T-helper 2 cell treated with Interferon-gamma antibody and Interleukin-4, amounts not matched to agents 5 μg/mL and 100 μg/mL, for 36 hours (primary cell): Measurements from ENCODE around the gene PDE3B.
"Not testable (repeated sequence)": the region's sequence is repeated elsewhere in the genome, so short reads cannot be mapped to it uniquely, and the experiment has no call there.

Source experiments
- DNase-seq: peaks from one replicate; pipeline ENCODE4 v3.0.0; 2021; ENCODE audit warnings: low spot score
- H3K27ac Mint-ChIP-seq: one replicate; pipeline ENCODE4 v1.8.0; 2021; ENCODE audit warnings: mild to moderate bottlenecking, mixed read lengths
- H3K27me3 Mint-ChIP-seq: one replicate; pipeline ENCODE4 v1.8.0; 2021; ENCODE audit warnings: low read depth, mixed read lengths
- H3K36me3 Mint-ChIP-seq: one replicate; pipeline ENCODE4 v1.8.0; 2021; ENCODE audit warnings: low read depth, mixed read lengths
- H3K4me1 Mint-ChIP-seq: one replicate; pipeline ENCODE4 v1.8.0; 2021; ENCODE audit warnings: low read depth, mixed read lengths
- H3K4me3 Mint-ChIP-seq: one replicate; pipeline ENCODE4 v1.8.0; 2022; ENCODE audit warnings: mild to moderate bottlenecking, moderate library complexity, mixed read lengths
- H3K9me3 Mint-ChIP-seq: one replicate; pipeline ENCODE4 v1.8.0; 2021; ENCODE audit warnings: mixed read lengths

The PDE3B gene

DNA sequence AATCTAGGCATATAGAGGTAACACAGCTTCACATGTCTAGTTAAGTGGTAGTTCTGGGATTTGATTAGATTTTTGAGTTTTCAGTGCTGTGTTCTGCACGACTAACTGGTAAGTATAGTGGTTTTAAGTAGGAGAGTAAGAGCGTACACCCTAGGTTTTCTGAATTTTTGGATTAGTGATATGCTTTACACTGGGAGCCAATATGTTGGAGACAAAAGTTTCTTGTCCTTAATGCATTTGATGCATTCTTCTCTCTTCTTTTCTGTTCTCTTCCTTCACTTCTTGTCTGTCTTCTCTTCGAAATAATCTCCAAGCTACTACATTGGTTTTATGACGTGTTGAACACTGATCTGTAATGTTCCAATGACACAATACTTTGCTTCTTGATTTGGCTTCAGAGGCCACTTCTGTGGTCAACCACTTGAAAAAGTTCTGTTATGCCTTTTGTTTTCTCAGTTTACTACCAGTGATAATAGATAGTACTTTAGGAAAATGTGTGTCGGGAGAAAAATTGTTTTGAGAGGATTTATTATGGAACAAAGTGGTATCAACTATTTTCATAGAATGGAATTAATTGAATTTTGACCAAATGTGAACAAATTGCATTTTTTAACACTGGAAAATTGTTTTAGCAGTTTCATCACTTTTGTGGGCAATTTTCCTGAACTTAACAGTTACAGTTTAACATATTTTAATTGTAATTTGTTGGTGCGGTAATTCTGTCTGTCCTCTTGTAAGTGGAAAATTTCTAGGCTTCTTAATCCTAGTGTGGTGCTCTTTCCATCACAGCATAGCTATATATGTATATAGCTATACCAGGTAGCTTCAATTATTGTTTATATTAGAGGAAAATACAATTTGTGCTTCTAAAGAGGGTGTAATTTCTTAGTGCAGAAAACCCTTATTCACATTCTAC is 2.6 kb downstream of the PDE3B start:
- peak; percentile 39 for DNase-seq
- Mint-ChIP-seq H3K36me3 (peaks cover 61% of the 10 kb centered on the region), H3K4me1 (peaks cover 46% of the 10 kb centered on the region), H3K27me3 (no peaks in the 10 kb centered on the region), H3K9me3 (no peaks in the 10 kb centered on the region), H3K4me3 (peak overlapping the region; percentile 88), H3K27ac (peak overlapping the region; percentile 81)

DNA sequence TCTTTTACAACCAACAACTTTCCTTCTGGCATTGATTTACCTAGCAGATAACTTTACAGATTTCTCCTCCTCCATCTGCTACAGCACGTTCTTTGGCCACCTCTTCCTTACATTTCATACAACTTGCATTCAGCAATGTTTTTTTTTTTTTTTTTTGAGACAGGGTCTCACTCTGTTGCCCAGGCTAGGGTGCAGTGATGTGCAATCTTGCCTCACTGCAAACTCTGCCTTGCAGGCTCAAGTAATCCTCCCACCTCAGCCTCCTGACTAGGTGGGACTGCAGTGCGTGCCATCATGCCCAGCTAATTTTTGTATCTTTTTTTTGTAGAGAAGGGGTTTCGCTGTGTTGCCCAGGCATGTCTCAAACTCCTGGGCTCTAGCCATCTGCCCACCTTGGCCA is 6.5 kb downstream of the PDE3B start:
- no peak for DNase-seq
- Mint-ChIP-seq H3K4me3 (peak overlapping the region; percentile 81), H3K4me1 (peaks cover 46% of the 10 kb centered on the region)

DNA sequence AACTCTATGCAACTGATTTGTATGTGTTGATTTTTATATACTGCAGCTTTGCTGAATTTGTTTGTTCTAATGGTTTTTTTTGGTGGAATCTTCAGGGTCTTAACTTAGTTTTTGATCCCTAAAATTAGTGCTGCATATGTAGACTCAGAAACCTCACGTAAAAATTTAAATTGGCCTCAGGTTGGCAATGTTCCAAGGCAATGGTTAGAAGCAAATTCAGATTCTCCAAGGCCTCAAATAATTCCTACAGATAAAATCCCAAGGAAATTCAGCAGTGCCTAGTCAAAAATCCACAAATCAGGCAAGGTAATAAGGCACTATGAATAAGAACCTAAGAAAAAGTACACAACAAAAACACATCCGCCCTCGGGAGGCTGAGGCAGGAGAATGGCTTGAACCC is 9.5 kb downstream of the PDE3B start:
- Mint-ChIP-seq H3K9me3 (no peaks in the 10 kb centered on the region), H3K27ac (no peak overlapping the region), H3K36me3 (peaks cover 86% of the 10 kb centered on the region), H3K4me1 (peaks cover 54% of the 10 kb centered on the region), H3K4me3 (no peak overlapping the region), H3K27me3 (no peaks in the 10 kb centered on the region)
- no peak for DNase-seq

More for the DNA sequence above, 6.5 kb downstream of the PDE3B start:
- no peak overlapping the region for H3K27ac Mint-ChIP-seq
- peaks cover 81% of the 10 kb centered on the region for H3K36me3 Mint-ChIP-seq
- no peaks in the 10 kb centered on the region for H3K27me3 Mint-ChIP-seq
- no peaks in the 10 kb centered on the region for H3K9me3 Mint-ChIP-seq

DNA sequence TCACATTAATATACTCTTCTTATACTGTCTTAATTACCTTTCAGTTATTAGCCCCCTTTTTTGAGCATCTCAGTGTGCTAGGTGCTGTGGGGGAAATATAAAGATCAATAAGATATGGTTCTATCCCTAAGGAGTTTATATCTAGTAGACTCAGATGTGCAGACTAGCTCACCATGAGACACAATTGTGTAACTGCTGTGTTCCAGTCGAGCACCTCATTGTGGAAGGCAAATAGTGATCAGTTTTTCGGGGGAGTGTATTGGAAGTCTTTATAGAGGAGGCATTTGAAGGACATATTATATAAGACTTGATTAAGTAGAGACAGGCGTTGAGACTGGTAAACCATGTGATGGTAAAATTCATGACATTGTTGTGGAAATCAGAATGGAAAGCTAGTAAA is 11.8 kb downstream of the PDE3B start:
- Mint-ChIP-seq H3K36me3 (peaks cover 89% of the 10 kb centered on the region), H3K4me1 (peaks cover 37% of the 10 kb centered on the region), H3K4me3 (no peak overlapping the region), H3K9me3 (peaks cover 12% of the 10 kb centered on the region), H3K27ac (no peak overlapping the region), H3K27me3 (no peaks in the 10 kb centered on the region)
- no peak for DNase-seq

DNA sequence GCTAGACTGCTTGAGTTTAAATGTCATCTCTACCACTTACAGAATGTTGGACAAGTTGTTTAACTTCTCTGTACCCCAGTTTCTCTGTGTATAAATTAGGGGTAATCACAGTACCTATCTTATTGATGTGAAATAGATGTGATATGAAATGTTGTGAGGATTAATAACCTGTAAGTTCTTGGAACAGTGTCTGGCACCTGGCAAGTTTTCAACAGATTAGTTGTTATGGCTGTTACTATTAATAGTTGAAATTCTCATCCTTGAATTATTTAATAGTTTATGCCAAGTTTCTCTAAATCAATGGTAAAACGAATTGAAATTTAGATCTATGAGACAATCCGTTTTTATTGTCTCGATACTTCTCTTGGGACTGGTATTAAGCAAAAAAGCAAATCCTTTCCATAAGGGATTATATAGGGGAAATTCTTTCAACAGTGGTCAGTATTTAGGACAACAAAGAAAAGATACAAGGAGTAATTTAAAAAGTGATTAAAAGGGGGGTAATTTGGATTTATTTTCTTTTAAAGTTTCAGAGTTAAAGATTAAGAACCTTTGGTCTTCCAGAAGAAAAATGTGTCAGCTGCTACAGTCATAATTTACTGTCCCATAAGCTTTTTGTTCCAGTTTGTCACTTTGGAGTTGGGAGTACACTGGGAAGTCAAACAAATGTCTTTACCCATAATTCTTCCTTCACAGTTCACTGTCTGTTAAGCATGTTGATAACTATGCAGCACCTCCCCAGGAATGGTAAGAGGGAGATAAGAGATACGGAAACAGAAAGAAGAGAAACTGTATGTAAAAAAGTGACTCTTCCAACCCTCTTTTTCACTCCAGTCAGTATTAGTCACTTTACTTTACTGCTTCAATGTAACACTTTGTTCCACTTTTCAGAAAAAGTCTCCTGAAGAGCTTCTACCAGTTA is 13.2 kb downstream of the PDE3B start:
- Mint-ChIP-seq H3K36me3 (peaks cover 88% of the 10 kb centered on the region), H3K27ac (no peak overlapping the region), H3K4me1 (peaks cover 33% of the 10 kb centered on the region), H3K4me3 (no peak overlapping the region), H3K9me3 (peaks cover 17% of the 10 kb centered on the region), H3K27me3 (no peaks in the 10 kb centered on the region)
- DNase-seq: no peak

DNA sequence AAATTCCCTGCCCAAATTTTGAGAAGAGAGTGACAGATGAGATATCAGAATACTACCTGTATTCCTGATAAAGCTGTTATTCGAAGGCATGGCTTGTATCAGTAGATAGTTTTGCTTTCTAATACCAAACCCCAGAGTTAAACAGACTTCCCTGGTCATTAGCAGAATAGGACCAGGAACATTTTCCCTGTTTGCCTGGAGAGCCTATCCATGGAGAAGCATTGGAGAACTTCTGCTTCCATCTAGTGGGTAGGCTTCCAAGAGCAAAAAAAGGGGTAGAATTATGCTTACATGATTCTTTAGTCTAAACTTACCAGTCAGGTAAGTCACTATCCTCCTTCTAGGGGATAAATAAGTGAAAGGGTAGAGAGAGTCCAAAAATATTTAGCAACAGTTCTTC is 14.2 kb downstream of the PDE3B start:
- Mint-ChIP-seq H3K4me1 (peaks cover 26% of the 10 kb centered on the region), H3K36me3 (peaks cover 88% of the 10 kb centered on the region), H3K4me3 (no peak overlapping the region), H3K27ac (no peak overlapping the region), H3K9me3 (peaks cover 21% of the 10 kb centered on the region), H3K27me3 (no peaks in the 10 kb centered on the region)
- no peak for DNase-seq

DNA sequence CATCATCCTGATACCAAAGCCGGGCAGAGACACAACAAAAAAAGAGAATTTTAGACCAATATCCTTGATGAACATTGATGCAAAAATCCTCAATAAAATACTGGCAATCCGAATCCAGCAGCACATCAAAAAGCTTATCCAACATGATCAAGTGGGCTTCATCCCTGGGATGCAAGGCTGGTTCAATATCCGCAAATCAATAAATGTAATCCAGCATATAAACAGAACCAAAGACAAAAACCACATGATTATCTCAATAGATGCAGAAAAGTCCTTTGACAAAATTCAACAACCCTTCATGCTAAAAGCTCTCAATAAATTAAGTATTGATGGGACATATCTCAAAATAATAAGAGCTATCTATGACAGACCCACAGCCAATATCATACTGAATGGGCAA is 21.3 kb downstream of the PDE3B start:
- Mint-ChIP-seq H3K9me3 (peaks cover 35% of the 10 kb centered on the region), H3K36me3 (peaks cover 61% of the 10 kb centered on the region)
- not testable (repeated sequence) for DNase-seq, H3K27me3 Mint-ChIP-seq, H3K27ac Mint-ChIP-seq, H3K4me3 Mint-ChIP-seq, H3K4me1 Mint-ChIP-seq

DNA sequence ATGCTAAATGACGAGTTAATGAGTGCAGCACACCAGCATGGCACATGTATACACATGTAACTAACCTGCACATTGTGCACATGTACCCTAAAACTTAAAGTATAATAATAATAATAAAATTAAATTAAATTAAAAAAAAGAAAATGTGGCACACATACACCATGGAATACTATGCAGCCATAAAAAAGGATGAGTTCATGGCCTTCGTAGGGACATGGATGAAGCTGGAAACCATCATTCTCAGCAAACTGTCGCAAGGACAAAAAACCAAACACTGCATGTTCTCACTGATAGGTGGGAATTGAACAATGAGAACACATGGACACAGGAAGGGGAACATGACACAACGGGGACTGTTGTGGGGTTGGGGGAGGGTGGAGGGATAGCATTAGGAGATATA is 23.7 kb downstream of the PDE3B start:
- H3K27ac Mint-ChIP-seq, H3K27me3 Mint-ChIP-seq: not testable (repeated sequence)
- peaks cover 19% of the 10 kb centered on the region for H3K4me1 Mint-ChIP-seq

DNA sequence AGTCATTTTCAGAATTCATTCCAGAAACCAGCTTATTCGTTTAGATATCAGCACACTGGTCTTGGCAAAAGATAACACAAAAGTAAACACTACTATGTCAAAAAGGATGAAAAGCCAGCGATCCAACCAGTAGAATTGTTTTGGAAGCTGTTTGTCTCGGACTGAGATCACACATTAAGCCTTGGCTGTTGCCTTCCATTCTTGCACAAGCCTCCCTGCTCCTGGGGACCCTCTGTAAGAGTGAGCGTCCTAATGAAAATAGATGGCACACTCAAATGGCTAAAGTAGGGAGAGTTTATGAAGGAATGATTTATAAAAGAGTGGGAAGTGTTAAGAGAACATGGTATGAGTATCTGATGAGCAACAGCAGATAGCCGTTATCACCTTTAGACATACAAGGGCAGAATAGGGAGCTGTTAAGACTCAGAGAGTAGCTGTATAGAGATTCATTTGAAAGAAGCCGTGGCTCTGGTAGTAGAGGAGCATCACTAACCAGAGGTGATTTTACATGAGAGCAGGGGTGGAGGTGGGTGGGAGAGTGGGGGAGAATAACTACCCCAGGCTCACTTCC is 25.2 kb downstream of the PDE3B start:
- Mint-ChIP-seq H3K27ac (no peak overlapping the region), H3K27me3 (no peaks in the 10 kb centered on the region), H3K9me3 (peaks cover 22% of the 10 kb centered on the region), H3K4me3 (no peak overlapping the region), H3K4me1 (peaks cover 22% of the 10 kb centered on the region), H3K36me3 (peaks cover 62% of the 10 kb centered on the region)
- DNase-seq: no peak

More for the DNA sequence above, 23.7 kb downstream of the PDE3B start:
- H3K4me3 Mint-ChIP-seq, DNase-seq: not testable (repeated sequence)
- Mint-ChIP-seq H3K9me3 (peaks cover 28% of the 10 kb centered on the region), H3K36me3 (peaks cover 58% of the 10 kb centered on the region)

DNA sequence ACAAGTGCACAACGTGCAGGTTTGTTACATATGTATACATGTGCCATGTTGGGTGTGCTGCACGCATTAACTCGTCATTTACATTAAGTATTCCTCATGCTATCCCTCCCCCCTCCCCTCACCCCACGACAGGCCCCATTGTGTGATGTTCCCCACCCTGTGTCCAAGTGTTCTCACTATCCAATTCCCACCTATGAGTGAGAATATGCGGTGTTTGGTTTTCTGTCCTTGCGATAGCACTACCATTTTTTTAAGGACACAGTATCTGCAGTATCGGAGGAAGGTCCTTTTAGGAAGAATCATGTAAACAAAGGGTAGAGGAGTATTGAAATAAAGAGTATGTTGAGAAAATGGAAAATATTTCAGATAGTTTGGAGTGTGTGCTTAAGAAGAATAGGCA is 25.9 kb downstream of the PDE3B start:
- Mint-ChIP-seq H3K36me3 (peaks cover 62% of the 10 kb centered on the region), H3K4me3 (no peak overlapping the region), H3K4me1 (peaks cover 28% of the 10 kb centered on the region), H3K27ac (no peak overlapping the region), H3K27me3 (no peaks in the 10 kb centered on the region), H3K9me3 (peaks cover 18% of the 10 kb centered on the region)
- no peak for DNase-seq

DNA sequence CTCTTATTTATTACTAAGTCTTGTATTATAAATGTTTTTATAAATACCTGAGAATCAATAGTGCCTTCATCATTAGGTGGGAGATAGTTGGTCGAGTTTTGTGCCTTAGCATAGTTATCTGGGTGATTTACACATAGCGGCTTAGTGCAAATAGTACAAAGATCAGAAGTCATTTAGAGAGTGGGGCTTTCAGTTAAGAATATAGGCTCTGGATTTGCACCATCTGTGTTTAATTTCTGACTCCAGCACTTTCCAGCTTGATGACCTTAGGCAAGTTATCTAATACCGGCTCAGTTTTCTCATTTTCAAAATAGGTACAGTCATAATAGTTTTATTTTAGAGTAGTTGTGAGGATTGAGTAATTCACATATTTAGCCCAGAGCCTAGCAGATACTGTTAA is 26.4 kb downstream of the PDE3B start:
- no peak overlapping the region for H3K4me3 Mint-ChIP-seq
- peaks cover 18% of the 10 kb centered on the region for H3K9me3 Mint-ChIP-seq
- peaks cover 64% of the 10 kb centered on the region for H3K36me3 Mint-ChIP-seq
- H3K27ac Mint-ChIP-seq: no peak overlapping the region
- no peak for DNase-seq
- H3K4me1 Mint-ChIP-seq: peaks cover 28% of the 10 kb centered on the region
- no peaks in the 10 kb centered on the region for H3K27me3 Mint-ChIP-seq

DNA sequence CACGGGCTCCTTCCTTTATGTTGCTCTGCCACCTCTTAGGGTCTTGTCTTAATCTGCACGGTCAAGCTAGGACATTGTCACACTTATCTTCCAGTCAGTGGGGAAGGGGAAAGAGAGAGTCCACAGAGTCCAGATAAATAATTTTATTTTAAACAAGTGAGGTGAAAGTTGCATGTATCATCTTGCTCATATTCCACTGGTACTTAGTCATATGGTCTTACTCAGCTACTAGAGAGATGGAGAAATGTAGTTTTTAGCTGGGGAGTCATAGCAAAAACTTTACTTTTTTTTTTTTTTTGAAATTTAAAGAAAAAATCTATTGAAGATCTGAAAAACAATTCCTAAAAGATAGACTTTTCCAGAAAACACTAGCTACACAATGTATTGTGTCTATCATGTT is 29.0 kb downstream of the PDE3B start:
- Mint-ChIP-seq H3K4me3 (no peak overlapping the region), H3K27ac (peak overlapping the region; percentile 26), H3K27me3 (no peaks in the 10 kb centered on the region), H3K9me3 (peaks cover 17% of the 10 kb centered on the region), H3K4me1 (peaks cover 30% of the 10 kb centered on the region), H3K36me3 (peaks cover 75% of the 10 kb centered on the region)
- no peak for DNase-seq

DNA sequence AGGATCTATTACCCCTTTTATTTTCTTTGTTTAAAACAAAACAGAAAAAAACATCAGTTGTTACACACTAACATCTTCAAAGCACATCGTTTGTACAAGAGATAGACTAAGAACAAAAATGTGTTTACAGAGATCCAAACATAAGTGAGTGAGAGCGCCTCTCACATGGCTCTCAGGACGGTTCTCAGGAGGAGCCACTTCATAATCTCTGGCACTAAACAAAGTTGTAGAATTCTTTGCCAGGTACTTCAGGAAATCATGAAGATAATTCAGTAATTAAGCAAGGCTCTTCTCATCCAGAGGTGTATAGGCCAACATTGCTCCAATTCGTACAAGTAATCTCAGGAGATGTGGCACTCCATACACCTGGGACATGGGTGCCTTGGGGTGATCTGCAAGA is 29.8 kb downstream of the PDE3B start:
- no peak overlapping the region for H3K4me3 Mint-ChIP-seq
- H3K36me3 Mint-ChIP-seq: peaks cover 77% of the 10 kb centered on the region
- H3K27ac Mint-ChIP-seq: no peak overlapping the region
- no peaks in the 10 kb centered on the region for H3K27me3 Mint-ChIP-seq
- no peak for DNase-seq
- peaks cover 23% of the 10 kb centered on the region for H3K9me3 Mint-ChIP-seq
- H3K4me1 Mint-ChIP-seq: peaks cover 31% of the 10 kb centered on the region
